Measurements from ENCODE around the gene TATDN2.
A peak's percentile ranks its signal among the peaks of the same experiment; 100 is the strongest.

The TATDN2 gene

DNA sequence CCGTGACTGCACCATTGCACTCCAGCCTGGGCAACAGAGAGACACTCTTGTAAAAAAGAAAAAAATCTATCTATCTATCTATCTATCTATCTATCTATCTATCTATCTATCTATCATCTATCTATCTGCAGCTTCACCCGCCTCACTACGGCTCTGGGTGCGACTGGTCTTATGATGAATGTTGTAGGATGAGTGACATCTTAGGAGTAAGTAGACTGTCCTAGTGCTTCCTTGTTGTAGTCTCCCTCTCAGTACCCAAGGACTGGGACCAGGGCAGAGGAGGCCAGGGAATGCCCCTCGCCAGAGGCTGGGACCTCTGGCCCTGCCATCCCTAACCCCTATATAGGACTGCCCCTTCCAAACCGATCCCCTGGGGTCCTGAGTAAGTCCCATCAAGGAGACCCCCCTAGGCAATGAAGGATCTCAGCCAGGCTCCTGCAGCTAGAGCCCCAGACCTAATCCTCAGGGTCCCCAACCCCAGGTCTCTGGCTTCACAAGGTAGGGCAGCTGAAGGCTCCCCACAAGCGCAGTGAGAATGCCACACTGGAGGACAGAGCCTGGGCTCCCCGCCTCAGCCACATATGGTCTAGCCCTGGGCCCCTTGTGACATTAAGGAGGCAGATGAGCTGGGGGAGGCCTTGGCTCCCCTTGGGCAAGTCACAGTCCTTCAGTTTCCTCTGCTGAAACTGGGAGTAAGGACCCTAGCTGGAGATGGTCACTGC lies 73.5 kb downstream of the TATDN2 start:
- Histone ChIP-seq H3K4me1 (ENCODE audit: insufficient read depth, low read length) (peaks cover 24% of the 10 kb centered on the region), H3K79me2 (ENCODE audit: insufficient read depth, low read length) (peaks cover 36% of the 10 kb centered on the region), H3K4me3 (ENCODE audit: low read depth in 1 of 2, low read length in 2 of 2) (no peak overlapping the region), H3K9me3 (ENCODE audit: insufficient read depth, low read length, severe bottlenecking) (no peaks in the 10 kb centered on the region), H3K9ac (ENCODE audit: low read depth, low read length) (no peak overlapping the region), H3K27ac (ENCODE audit: low read length) (no peak overlapping the region), H3K27me3 (ENCODE audit: insufficient read depth, low read length, poor library complexity) (peaks cover 4% of the 10 kb centered on the region), H3K36me3 (ENCODE audit: insufficient read depth, low read length) (peaks cover 27% of the 10 kb centered on the region), H4K20me1 (ENCODE audit: insufficient read depth, low read length) (peaks cover 27% of the 10 kb centered on the region; the same call in 1 of the 2 replicates), H2AFZ (ENCODE audit: low read depth, low read length) (peak overlapping the region; percentile 91), H3K4me2 (ENCODE audit: insufficient read depth, low read length) (peak overlapping the region; percentile 96; the same call in 1 of the 2 replicates)
- TF ChIP-seq, protein P1, sequence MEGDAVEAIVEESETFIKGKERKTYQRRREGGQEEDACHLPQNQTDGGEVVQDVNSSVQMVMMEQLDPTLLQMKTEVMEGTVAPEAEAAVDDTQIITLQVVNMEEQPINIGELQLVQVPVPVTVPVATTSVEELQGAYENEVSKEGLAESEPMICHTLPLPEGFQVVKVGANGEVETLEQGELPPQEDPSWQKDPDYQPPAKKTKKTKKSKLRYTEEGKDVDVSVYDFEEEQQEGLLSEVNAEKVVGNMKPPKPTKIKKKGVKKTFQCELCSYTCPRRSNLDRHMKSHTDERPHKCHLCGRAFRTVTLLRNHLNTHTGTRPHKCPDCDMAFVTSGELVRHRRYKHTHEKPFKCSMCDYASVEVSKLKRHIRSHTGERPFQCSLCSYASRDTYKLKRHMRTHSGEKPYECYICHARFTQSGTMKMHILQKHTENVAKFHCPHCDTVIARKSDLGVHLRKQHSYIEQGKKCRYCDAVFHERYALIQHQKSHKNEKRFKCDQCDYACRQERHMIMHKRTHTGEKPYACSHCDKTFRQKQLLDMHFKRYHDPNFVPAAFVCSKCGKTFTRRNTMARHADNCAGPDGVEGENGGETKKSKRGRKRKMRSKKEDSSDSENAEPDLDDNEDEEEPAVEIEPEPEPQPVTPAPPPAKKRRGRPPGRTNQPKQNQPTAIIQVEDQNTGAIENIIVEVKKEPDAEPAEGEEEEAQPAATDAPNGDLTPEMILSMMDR (IDR thresholded peaks at IDR 0.05; ENCODE audit: borderline replicate concordance, extremely low read depth, low read length, poor library complexity, severe bottlenecking), result no peak
- TF ChIP-seq EZH2 (IDR thresholded peaks at IDR 0.05; ENCODE audit: borderline replicate concordance, low read depth, low read length, severe bottlenecking), result no peak
- no peak for DNase-seq
- no peak for ATAC-seq (ENCODE audit: insufficient read depth, low read depth)

DNA sequence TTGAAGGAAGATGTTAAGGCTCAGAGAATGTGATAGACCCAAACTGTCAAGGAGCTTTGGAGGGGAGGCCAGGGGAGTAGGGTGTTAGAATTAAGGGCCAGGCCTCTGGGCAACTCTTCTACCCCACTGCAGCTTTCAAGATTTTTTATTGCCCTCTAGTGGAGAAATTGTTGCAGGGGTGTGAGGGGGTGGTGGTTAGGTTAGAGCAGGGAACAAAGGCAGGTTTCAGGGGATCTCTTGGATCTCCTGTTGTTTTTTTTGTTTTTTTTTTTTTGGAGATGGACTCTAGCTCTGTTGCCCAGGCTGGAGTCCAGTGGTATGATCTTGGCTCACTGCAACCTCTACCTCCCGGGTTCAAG lies 74.1 kb downstream of the TATDN2 start:
- H3K9me3 ChIP-seq (ENCODE audit: insufficient read depth, low read length, severe bottlenecking), result no peaks in the 10 kb centered on the region
- no peak overlapping the region for H3K27ac ChIP-seq (ENCODE audit: low read length)
- no peak overlapping the region for H3K4me3 ChIP-seq (ENCODE audit: low read depth in 1 of 2, low read length in 2 of 2)
- ATAC-seq (ENCODE audit: insufficient read depth, low read depth) (no peak), DNase-seq (peak; percentile 21)
- peaks cover 27% of the 10 kb centered on the region; the same call in 1 of the 2 replicates for H4K20me1 ChIP-seq (ENCODE audit: insufficient read depth, low read length)
- H3K4me2 ChIP-seq (ENCODE audit: insufficient read depth, low read length), result no peak overlapping the region
- H3K4me1 ChIP-seq (ENCODE audit: insufficient read depth, low read length), result peaks cover 24% of the 10 kb centered on the region
- peaks cover 4% of the 10 kb centered on the region for H3K27me3 ChIP-seq (ENCODE audit: insufficient read depth, low read length, poor library complexity)
- no peak overlapping the region for H2AFZ ChIP-seq (ENCODE audit: low read depth, low read length)
- no peak overlapping the region for H3K9ac ChIP-seq (ENCODE audit: low read depth, low read length)
- H3K36me3 ChIP-seq (ENCODE audit: insufficient read depth, low read length), result peaks cover 21% of the 10 kb centered on the region
- peaks cover 36% of the 10 kb centered on the region for H3K79me2 ChIP-seq (ENCODE audit: insufficient read depth, low read length)
- TF ChIP-seq, protein P1 (IDR thresholded peaks at IDR 0.05; ENCODE audit: borderline replicate concordance, extremely low read depth, low read length, poor library complexity, severe bottlenecking), result peak; percentile 69
- TF ChIP-seq EZH2 (IDR thresholded peaks at IDR 0.05; ENCODE audit: borderline replicate concordance, low read depth, low read length, severe bottlenecking), result no peak

DNA sequence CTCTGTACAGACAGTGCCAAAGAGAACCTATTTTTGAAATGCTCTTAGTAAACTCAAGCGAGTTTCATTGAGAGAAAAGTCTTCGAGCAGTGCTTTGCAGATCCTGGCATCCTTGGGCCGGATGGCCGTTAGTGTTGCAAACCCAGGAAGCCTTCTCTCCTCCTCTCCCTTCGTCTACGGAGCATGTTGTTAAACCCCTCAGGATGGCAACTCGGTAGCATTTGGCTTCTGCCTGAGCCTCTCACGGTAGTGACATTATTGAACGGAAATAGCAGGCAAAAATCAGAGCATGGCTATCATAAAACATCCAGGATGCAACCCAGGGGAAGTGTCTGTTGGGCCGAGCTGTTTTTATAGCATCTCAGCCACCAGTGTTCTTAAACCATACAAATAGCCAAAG lies 79.3 kb downstream of the TATDN2 start:
- H3K27me3 ChIP-seq (ENCODE audit: insufficient read depth, low read length, poor library complexity), result peaks cover 10% of the 10 kb centered on the region

More for the DNA sequence above, 79.3 kb downstream of the TATDN2 start:
- no peaks in the 10 kb centered on the region for H3K4me1 ChIP-seq (ENCODE audit: insufficient read depth, low read length)
- H3K79me2 ChIP-seq (ENCODE audit: insufficient read depth, low read length), result no peaks in the 10 kb centered on the region
- H3K4me2 ChIP-seq (ENCODE audit: insufficient read depth, low read length), result no peak overlapping the region
- no peak overlapping the region for H3K27ac ChIP-seq (ENCODE audit: low read length)
- no peak overlapping the region for H2AFZ ChIP-seq (ENCODE audit: low read depth, low read length)
- ATAC-seq (ENCODE audit: insufficient read depth, low read depth) (no peak), DNase-seq (no peak)
- TF ChIP-seq, protein P1 (IDR thresholded peaks at IDR 0.05; ENCODE audit: borderline replicate concordance, extremely low read depth, low read length, poor library complexity, severe bottlenecking), result no peak
- no peak for TF ChIP-seq EZH2 (IDR thresholded peaks at IDR 0.05; ENCODE audit: borderline replicate concordance, low read depth, low read length, severe bottlenecking)
- H3K4me3 ChIP-seq (ENCODE audit: low read depth in 1 of 2, low read length in 2 of 2), result no peak overlapping the region
- no peaks in the 10 kb centered on the region for H3K36me3 ChIP-seq (ENCODE audit: insufficient read depth, low read length)
- H4K20me1 ChIP-seq (ENCODE audit: insufficient read depth, low read length), result no peaks in the 10 kb centered on the region
- no peaks in the 10 kb centered on the region for H3K9me3 ChIP-seq (ENCODE audit: insufficient read depth, low read length, severe bottlenecking)
- H3K9ac ChIP-seq (ENCODE audit: low read depth, low read length), result no peak overlapping the region
